ENCODE data around the gene PLCXD3.

Gene PLCXD3

GRCh38 chr5:41309275-41309674, 201.1 kb downstream of the PLCXD3 start:
- no peak overlapping the region for H3K4me3 ChIP-seq (ENCODE audit: insufficient read depth, low read depth, low read length, poor library complexity, severe bottlenecking)
- no peaks in the 10 kb centered on the region for H3K36me3 ChIP-seq (ENCODE audit: control insufficient read depth, insufficient read depth, low read length)
- DNase-seq, result no peak
- no peaks in the 10 kb centered on the region for H3K9me3 ChIP-seq (ENCODE audit: control insufficient read depth, low read length)
- H3K27me3 ChIP-seq (replicated peaks; ENCODE audit: control insufficient read depth, insufficient read depth, low read length, poor library complexity, severe bottlenecking), result no peaks in the 10 kb centered on the region
- no peak overlapping the region for H3K27ac ChIP-seq (ENCODE audit: insufficient read depth, low read length, poor library complexity, severe bottlenecking)
- no peaks in the 10 kb centered on the region for H3K4me1 ChIP-seq (ENCODE audit: control insufficient read depth, insufficient read depth, low read length, poor library complexity, severe bottlenecking)

- H3K4me3 ChIP-seq (ENCODE audit: insufficient read depth, low read depth, low read length, poor library complexity, severe bottlenecking), result no peak overlapping the region
- DNase-seq, result no peak
Measured at GRCh38 chr5:41306005-41306404, 204.4 kb downstream of the PLCXD3 start.

GRCh38 chr5:41305056-41305455, 205.3 kb downstream of the PLCXD3 start:
- no peak overlapping the region for H3K4me3 ChIP-seq (ENCODE audit: insufficient read depth, low read depth, low read length, poor library complexity, severe bottlenecking)
- H3K4me1 ChIP-seq (ENCODE audit: control insufficient read depth, insufficient read depth, low read length, poor library complexity, severe bottlenecking), result no peaks in the 10 kb centered on the region
- no peaks in the 10 kb centered on the region for H3K9me3 ChIP-seq (ENCODE audit: control insufficient read depth, low read length)

More at GRCh38 chr5:41306005-41306404, 204.4 kb downstream of the PLCXD3 start:
- Histone ChIP-seq H3K27me3 (replicated peaks; ENCODE audit: control insufficient read depth, insufficient read depth, low read length, poor library complexity, severe bottlenecking) (no peaks in the 10 kb centered on the region), H3K36me3 (ENCODE audit: control insufficient read depth, insufficient read depth, low read length) (no peaks in the 10 kb centered on the region), H3K9me3 (ENCODE audit: control insufficient read depth, low read length) (no peaks in the 10 kb centered on the region), H3K27ac (ENCODE audit: insufficient read depth, low read length, poor library complexity, severe bottlenecking) (no peak overlapping the region), H3K4me1 (ENCODE audit: control insufficient read depth, insufficient read depth, low read length, poor library complexity, severe bottlenecking) (no peaks in the 10 kb centered on the region)

GRCh38 chr5:41296066-41296465, 214.3 kb downstream of the PLCXD3 start:
- no peak overlapping the region for H3K27ac ChIP-seq (ENCODE audit: insufficient read depth, low read length, poor library complexity, severe bottlenecking)
- H3K36me3 ChIP-seq (ENCODE audit: control insufficient read depth, insufficient read depth, low read length), result no peaks in the 10 kb centered on the region
- H3K9me3 ChIP-seq (ENCODE audit: control insufficient read depth, low read length), result no peaks in the 10 kb centered on the region
- no peak overlapping the region for H3K4me3 ChIP-seq (ENCODE audit: insufficient read depth, low read depth, low read length, poor library complexity, severe bottlenecking)
- no peak for DNase-seq
- no peaks in the 10 kb centered on the region for H3K4me1 ChIP-seq (ENCODE audit: control insufficient read depth, insufficient read depth, low read length, poor library complexity, severe bottlenecking)
- H3K27me3 ChIP-seq (replicated peaks; ENCODE audit: control insufficient read depth, insufficient read depth, low read length, poor library complexity, severe bottlenecking), result no peaks in the 10 kb centered on the region

More at GRCh38 chr5:41305056-41305455, 205.3 kb downstream of the PLCXD3 start:
- no peak for DNase-seq
- H3K36me3 ChIP-seq (ENCODE audit: control insufficient read depth, insufficient read depth, low read length), result no peaks in the 10 kb centered on the region
- no peak overlapping the region for H3K27ac ChIP-seq (ENCODE audit: insufficient read depth, low read length, poor library complexity, severe bottlenecking)
- no peaks in the 10 kb centered on the region for H3K27me3 ChIP-seq (replicated peaks; ENCODE audit: control insufficient read depth, insufficient read depth, low read length, poor library complexity, severe bottlenecking)

- no peak for DNase-seq
- Histone ChIP-seq H3K9me3 (ENCODE audit: control insufficient read depth, low read length) (no peaks in the 10 kb centered on the region), H3K27ac (ENCODE audit: insufficient read depth, low read length, poor library complexity, severe bottlenecking) (no peak overlapping the region), H3K4me1 (ENCODE audit: control insufficient read depth, insufficient read depth, low read length, poor library complexity, severe bottlenecking) (no peaks in the 10 kb centered on the region), H3K27me3 (replicated peaks; ENCODE audit: control insufficient read depth, insufficient read depth, low read length, poor library complexity, severe bottlenecking) (no peaks in the 10 kb centered on the region), H3K4me3 (ENCODE audit: insufficient read depth, low read depth, low read length, poor library complexity, severe bottlenecking) (no peak overlapping the region), H3K36me3 (ENCODE audit: control insufficient read depth, insufficient read depth, low read length) (no peaks in the 10 kb centered on the region)
Measured at GRCh38 chr5:41291323-41291722, 219.1 kb downstream of the PLCXD3 start.

- H3K4me1 ChIP-seq (ENCODE audit: control insufficient read depth, insufficient read depth, low read length, poor library complexity, severe bottlenecking), result no peaks in the 10 kb centered on the region
- DNase-seq, result no peak
- H3K27ac ChIP-seq (ENCODE audit: insufficient read depth, low read length, poor library complexity, severe bottlenecking), result no peak overlapping the region
- H3K9me3 ChIP-seq (ENCODE audit: control insufficient read depth, low read length), result no peaks in the 10 kb centered on the region
- H3K36me3 ChIP-seq (ENCODE audit: control insufficient read depth, insufficient read depth, low read length), result no peaks in the 10 kb centered on the region
- no peak overlapping the region for H3K4me3 ChIP-seq (ENCODE audit: insufficient read depth, low read depth, low read length, poor library complexity, severe bottlenecking)
- H3K27me3 ChIP-seq (replicated peaks; ENCODE audit: control insufficient read depth, insufficient read depth, low read length, poor library complexity, severe bottlenecking), result no peaks in the 10 kb centered on the region
Measured at GRCh38 chr5:41290810-41291209, 219.6 kb downstream of the PLCXD3 start.

GRCh38 chr5:41289970-41290464, 220.4 kb downstream of the PLCXD3 start:
- Histone ChIP-seq H3K27ac (ENCODE audit: insufficient read depth, low read length, poor library complexity, severe bottlenecking) (no peak overlapping the region), H3K4me3 (ENCODE audit: insufficient read depth, low read depth, low read length, poor library complexity, severe bottlenecking) (no peak overlapping the region), H3K4me1 (ENCODE audit: control insufficient read depth, insufficient read depth, low read length, poor library complexity, severe bottlenecking) (no peaks in the 10 kb centered on the region), H3K9me3 (ENCODE audit: control insufficient read depth, low read length) (no peaks in the 10 kb centered on the region), H3K27me3 (replicated peaks; ENCODE audit: control insufficient read depth, insufficient read depth, low read length, poor library complexity, severe bottlenecking) (no peaks in the 10 kb centered on the region), H3K36me3 (ENCODE audit: control insufficient read depth, insufficient read depth, low read length) (no peaks in the 10 kb centered on the region)
- DNase-seq, result no peak

- H3K36me3 ChIP-seq (ENCODE audit: control insufficient read depth, insufficient read depth, low read length), result no peaks in the 10 kb centered on the region
Measured at GRCh38 chr5:41286696-41287095, 223.7 kb downstream of the PLCXD3 start.

GRCh38 chr5:41286165-41286564, 224.2 kb downstream of the PLCXD3 start:
- no peak overlapping the region for H3K27ac ChIP-seq (ENCODE audit: insufficient read depth, low read length, poor library complexity, severe bottlenecking)
- DNase-seq, result no peak
- no peaks in the 10 kb centered on the region for H3K36me3 ChIP-seq (ENCODE audit: control insufficient read depth, insufficient read depth, low read length)
- no peaks in the 10 kb centered on the region for H3K27me3 ChIP-seq (replicated peaks; ENCODE audit: control insufficient read depth, insufficient read depth, low read length, poor library complexity, severe bottlenecking)
- no peaks in the 10 kb centered on the region for H3K4me1 ChIP-seq (ENCODE audit: control insufficient read depth, insufficient read depth, low read length, poor library complexity, severe bottlenecking)
- H3K4me3 ChIP-seq (ENCODE audit: insufficient read depth, low read depth, low read length, poor library complexity, severe bottlenecking), result no peak overlapping the region
- H3K9me3 ChIP-seq (ENCODE audit: control insufficient read depth, low read length), result no peaks in the 10 kb centered on the region

More at GRCh38 chr5:41286696-41287095, 223.7 kb downstream of the PLCXD3 start:
- no peaks in the 10 kb centered on the region for H3K9me3 ChIP-seq (ENCODE audit: control insufficient read depth, low read length)
- DNase-seq, result no peak
- no peaks in the 10 kb centered on the region for H3K4me1 ChIP-seq (ENCODE audit: control insufficient read depth, insufficient read depth, low read length, poor library complexity, severe bottlenecking)
- no peak overlapping the region for H3K4me3 ChIP-seq (ENCODE audit: insufficient read depth, low read depth, low read length, poor library complexity, severe bottlenecking)
- no peak overlapping the region for H3K27ac ChIP-seq (ENCODE audit: insufficient read depth, low read length, poor library complexity, severe bottlenecking)
- no peaks in the 10 kb centered on the region for H3K27me3 ChIP-seq (replicated peaks; ENCODE audit: control insufficient read depth, insufficient read depth, low read length, poor library complexity, severe bottlenecking)

- Histone ChIP-seq H3K27me3 (replicated peaks; ENCODE audit: control insufficient read depth, insufficient read depth, low read length, poor library complexity, severe bottlenecking) (no peaks in the 10 kb centered on the region), H3K9me3 (ENCODE audit: control insufficient read depth, low read length) (no peaks in the 10 kb centered on the region), H3K27ac (ENCODE audit: insufficient read depth, low read length, poor library complexity, severe bottlenecking) (no peak overlapping the region), H3K4me1 (ENCODE audit: control insufficient read depth, insufficient read depth, low read length, poor library complexity, severe bottlenecking) (no peaks in the 10 kb centered on the region), H3K36me3 (ENCODE audit: control insufficient read depth, insufficient read depth, low read length) (no peaks in the 10 kb centered on the region), H3K4me3 (ENCODE audit: insufficient read depth, low read depth, low read length, poor library complexity, severe bottlenecking) (no peak overlapping the region)
- DNase-seq, result no peak
Measured at GRCh38 chr5:41284938-41285337, 225.5 kb downstream of the PLCXD3 start.

Data from effector memory CD4-positive, alpha-beta T cell (primary cell).